Measurements from ENCODE around the gene TBC1D7.

TBC1D7 gene

GRCh38 chr6:13318821-13319220 lies 9.5 kb downstream of the TBC1D7 start:
- no peak for DNase-seq

- no peak for DNase-seq
Measured at GRCh38 chr6:13315896-13316295, 12.4 kb downstream of the TBC1D7 start.

GRCh38 chr6:13314806-13315205 lies 13.5 kb downstream of the TBC1D7 start:
- DNase-seq: no peak

GRCh38 chr6:13311155-13311554 lies 17.2 kb downstream of the TBC1D7 start:
- no peak for DNase-seq

GRCh38 chr6:13308332-13308731 lies 20.0 kb downstream of the TBC1D7 start:
- DNase-seq: no peak

- DNase-seq: no peak
Measured at GRCh38 chr6:13307508-13307995, 20.8 kb downstream of the TBC1D7 start.

- DNase-seq: no peak
Measured at GRCh38 chr6:13305791-13306190, 22.5 kb downstream of the TBC1D7 start.

GRCh38 chr6:13305288-13305687 lies 23.0 kb downstream of the TBC1D7 start:
- no peak for DNase-seq

- DNase-seq: no peak
Measured at GRCh38 chr6:13304580-13305260, 23.6 kb downstream of the TBC1D7 start.

- DNase-seq: no peak
Measured at GRCh38 chr6:13304101-13304500, 24.2 kb downstream of the TBC1D7 start.

GRCh38 chr6:13303668-13304017 lies 24.7 kb downstream of the TBC1D7 start:
- peak; percentile 15 for DNase-seq

- DNase-seq: peak; percentile 62
Measured at GRCh38 chr6:13302751-13303667, 25.3 kb downstream of the TBC1D7 start.

- no peak for DNase-seq
Measured at GRCh38 chr6:13302291-13302690, 26.0 kb downstream of the TBC1D7 start.

GRCh38 chr6:13300643-13301590 lies 27.4 kb downstream of the TBC1D7 start:
- no peak for DNase-seq

GRCh38 chr6:13299918-13300317 lies 28.4 kb downstream of the TBC1D7 start:
- no peak for DNase-seq

- DNase-seq: no peak
Measured at GRCh38 chr6:13299403-13299821, 28.9 kb downstream of the TBC1D7 start.

GRCh38 chr6:13298446-13298845 lies 29.9 kb downstream of the TBC1D7 start:
- no peak for DNase-seq

- no peak for DNase-seq
Measured at GRCh38 chr6:13297391-13297790, 30.9 kb downstream of the TBC1D7 start.

GRCh38 chr6:13296536-13296997 lies 31.8 kb downstream of the TBC1D7 start:
- no peak for DNase-seq

GRCh38 chr6:13295576-13295975 lies 32.8 kb downstream of the TBC1D7 start:
- DNase-seq: no peak

GRCh38 chr6:13294499-13295069 lies 33.8 kb downstream of the TBC1D7 start:
- DNase-seq: no peak

- no peak for DNase-seq
Measured at GRCh38 chr6:13292774-13293173, 35.6 kb downstream of the TBC1D7 start.

Data from NCI-H226 (cell line).